Gastrocnemius medialis (tissue), 4 donors: Measurements from ENCODE around the gene WDR53.

Source experiments
- CTCF ChIP-seq, 5 experiments: fragments of 450-650 bp in 3 of 5; fragments of 200-600 bp in 2 of 5; sonication (generic) in 2 of 5; IDR thresholded peaks in 4 of 5; conservative IDR thresholded peaks in 1 of 5; 1 replicate in 4 of 5; 2 replicates in 1 of 5; pipeline ENCODE4 v1.5.1; 2016 to 2019; ENCODE audit warnings: antibody characterized with exemption in 5 of 5, mild to moderate bottlenecking in 3 of 5, moderate library complexity in 3 of 5
- POLR2A ChIP-seq, 2 donors: fragments of 450-650 bp; IDR thresholded peaks; one replicate each; pipeline ENCODE4 v1.6.1; 2017; ENCODE audit warnings: antibody characterized with exemption in 2 of 2, mild to moderate bottlenecking in 2 of 2, moderate library complexity in 2 of 2

DNA sequence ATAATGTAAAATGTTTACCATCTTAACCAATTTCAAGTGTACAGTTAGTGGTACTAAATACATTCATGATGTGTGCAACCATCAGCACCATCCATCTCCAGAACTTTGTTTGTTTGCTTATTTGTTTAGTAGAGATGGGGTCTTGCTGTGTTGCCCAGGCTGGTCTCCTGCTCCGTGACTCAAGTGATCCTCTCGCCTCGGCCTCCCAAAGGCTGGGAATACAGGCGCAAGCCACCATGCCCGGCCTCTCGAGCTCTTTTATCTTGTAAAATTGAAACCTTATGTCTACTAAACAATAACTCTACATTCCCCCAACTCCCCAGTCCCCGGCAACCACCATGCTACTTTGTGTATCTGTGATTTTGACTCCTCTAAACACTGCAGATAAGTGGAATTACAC lies 32.0 kb upstream of the WDR53 start:
- TF ChIP-seq POLR2A (IDR thresholded peaks at IDR 0.05) (no peak), CTCF (IDR thresholded peaks at IDR 0.05 in 4 of 5, conservative IDR thresholded peaks at IDR 0.05 in 1 of 5) (no peak)
